ENCODE results near the gene ENTHD1. TPM values are rescaled to one million over a fixed set of nuclear protein-coding genes. Genes with fewer than 3 reads are reported as not detected.
A peak's percentile ranks its signal among the peaks of the same experiment; 100 is the strongest.

Gene ENTHD1
- total and polyA plus RNA-seq, 10 of the 15 experiments (the other 5 are each of a cell fraction or from before 2014, with no cell fraction given), result 0.09 to 0.52 (median 0.21) TPM; not detected in 1

- TF ChIP-seq PRDM15 (CRISPR knock-in tag; IDR thresholded peaks at IDR 0.05), result no peak
- no peak for TF ChIP-seq SREBF1 (IDR thresholded peaks at IDR 0.05; ENCODE audit: low read length)
- TF ChIP-seq, protein P1, sequence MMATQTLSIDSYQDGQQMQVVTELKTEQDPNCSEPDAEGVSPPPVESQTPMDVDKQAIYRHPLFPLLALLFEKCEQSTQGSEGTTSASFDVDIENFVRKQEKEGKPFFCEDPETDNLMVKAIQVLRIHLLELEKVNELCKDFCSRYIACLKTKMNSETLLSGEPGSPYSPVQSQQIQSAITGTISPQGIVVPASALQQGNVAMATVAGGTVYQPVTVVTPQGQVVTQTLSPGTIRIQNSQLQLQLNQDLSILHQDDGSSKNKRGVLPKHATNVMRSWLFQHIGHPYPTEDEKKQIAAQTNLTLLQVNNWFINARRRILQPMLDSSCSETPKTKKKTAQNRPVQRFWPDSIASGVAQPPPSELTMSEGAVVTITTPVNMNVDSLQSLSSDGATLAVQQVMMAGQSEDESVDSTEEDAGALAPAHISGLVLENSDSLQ (IDR thresholded peaks at IDR 0.05), result peak; percentile 60
- no peak for TF ChIP-seq SIX5 (IDR thresholded peaks at IDR 0.05; ENCODE audit: low read depth, low read length, severe bottlenecking)
- TF ChIP-seq, protein P2, sequence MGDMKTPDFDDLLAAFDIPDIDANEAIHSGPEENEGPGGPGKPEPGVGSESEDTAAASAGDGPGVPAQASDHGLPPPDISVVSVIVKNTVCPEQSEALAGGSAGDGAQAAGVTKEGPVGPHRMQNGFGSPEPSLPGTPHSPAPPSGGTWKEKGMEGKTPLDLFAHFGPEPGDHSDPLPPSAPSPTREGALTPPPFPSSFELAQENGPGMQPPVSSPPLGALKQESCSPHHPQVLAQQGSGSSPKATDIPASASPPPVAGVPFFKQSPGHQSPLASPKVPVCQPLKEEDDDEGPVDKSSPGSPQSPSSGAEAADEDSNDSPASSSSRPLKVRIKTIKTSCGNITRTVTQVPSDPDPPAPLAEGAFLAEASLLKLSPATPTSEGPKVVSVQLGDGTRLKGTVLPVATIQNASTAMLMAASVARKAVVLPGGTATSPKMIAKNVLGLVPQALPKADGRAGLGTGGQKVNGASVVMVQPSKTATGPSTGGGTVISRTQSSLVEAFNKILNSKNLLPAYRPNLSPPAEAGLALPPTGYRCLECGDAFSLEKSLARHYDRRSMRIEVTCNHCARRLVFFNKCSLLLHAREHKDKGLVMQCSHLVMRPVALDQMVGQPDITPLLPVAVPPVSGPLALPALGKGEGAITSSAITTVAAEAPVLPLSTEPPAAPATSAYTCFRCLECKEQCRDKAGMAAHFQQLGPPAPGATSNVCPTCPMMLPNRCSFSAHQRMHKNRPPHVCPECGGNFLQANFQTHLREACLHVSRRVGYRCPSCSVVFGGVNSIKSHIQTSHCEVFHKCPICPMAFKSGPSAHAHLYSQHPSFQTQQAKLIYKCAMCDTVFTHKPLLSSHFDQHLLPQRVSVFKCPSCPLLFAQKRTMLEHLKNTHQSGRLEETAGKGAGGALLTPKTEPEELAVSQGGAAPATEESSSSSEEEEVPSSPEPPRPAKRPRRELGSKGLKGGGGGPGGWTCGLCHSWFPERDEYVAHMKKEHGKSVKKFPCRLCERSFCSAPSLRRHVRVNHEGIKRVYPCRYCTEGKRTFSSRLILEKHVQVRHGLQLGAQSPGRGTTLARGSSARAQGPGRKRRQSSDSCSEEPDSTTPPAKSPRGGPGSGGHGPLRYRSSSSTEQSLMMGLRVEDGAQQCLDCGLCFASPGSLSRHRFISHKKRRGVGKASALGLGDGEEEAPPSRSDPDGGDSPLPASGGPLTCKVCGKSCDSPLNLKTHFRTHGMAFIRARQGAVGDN (IDR thresholded peaks at IDR 0.05), result no peak
- no peak for TF ChIP-seq NFYA (IDR thresholded peaks at IDR 0.05; ENCODE audit: borderline replicate concordance, low read depth, low read length)
- no peak for TF ChIP-seq EED (IDR thresholded peaks at IDR 0.05; ENCODE audit: low read depth)
- no peak for TF ChIP-seq CHD2 (IDR thresholded peaks at IDR 0.05; ENCODE audit: borderline replicate concordance, low read depth, low read length)
- TF ChIP-seq SPI1 (IDR thresholded peaks at IDR 0.05; ENCODE audit: borderline replicate concordance, insufficient read depth, low read depth, low read length), result 0 out of 2 replicates have a peak, but pooled peaks have one; percentile 22
- TF ChIP-seq SP1 (IDR thresholded peaks at IDR 0.05; ENCODE audit: low read depth, low read length), result no peak
- TF ChIP-seq NR2C1 (IDR thresholded peaks at IDR 0.05), result no peak
- TF ChIP-seq IKZF1 (conservative IDR thresholded peaks at IDR 0.05), result no peak
- peak in 1 of 2 experiments; percentile 16; a peak in 3 of 4 replicates for TF ChIP-seq IKZF2 (IDR thresholded peaks at IDR 0.05)
- 0 out of 2 replicates have a peak, but pooled peaks have one; percentile 13 for TF ChIP-seq ASH2L (IDR thresholded peaks at IDR 0.05; ENCODE audit: borderline replicate concordance, low read depth)
- TF ChIP-seq SMAD5 (IDR thresholded peaks at IDR 0.05; ENCODE audit: low read depth), result no peak
- no peak for TF ChIP-seq BACH1 (IDR thresholded peaks at IDR 0.05; ENCODE audit: borderline replicate concordance)
- 0 out of 4 replicates have a peak, but pooled peaks of 1 of the 2 experiments have one; percentile 13 for TF ChIP-seq ETV6 (conservative IDR thresholded peaks at IDR 0.05 in 1 of 2, IDR thresholded peaks at IDR 0.05 in 1 of 2; ENCODE audit: borderline replicate concordance in 1 of 2, low read depth in 1 of 2)
- no peak for TF ChIP-seq TBL1XR1 (IDR thresholded peaks at IDR 0.05; ENCODE audit: low read depth, low read length)
- no peak for TF ChIP-seq SMC3 (IDR thresholded peaks at IDR 0.05; ENCODE audit: borderline replicate concordance, low read length)
- TF ChIP-seq, protein P3, sequence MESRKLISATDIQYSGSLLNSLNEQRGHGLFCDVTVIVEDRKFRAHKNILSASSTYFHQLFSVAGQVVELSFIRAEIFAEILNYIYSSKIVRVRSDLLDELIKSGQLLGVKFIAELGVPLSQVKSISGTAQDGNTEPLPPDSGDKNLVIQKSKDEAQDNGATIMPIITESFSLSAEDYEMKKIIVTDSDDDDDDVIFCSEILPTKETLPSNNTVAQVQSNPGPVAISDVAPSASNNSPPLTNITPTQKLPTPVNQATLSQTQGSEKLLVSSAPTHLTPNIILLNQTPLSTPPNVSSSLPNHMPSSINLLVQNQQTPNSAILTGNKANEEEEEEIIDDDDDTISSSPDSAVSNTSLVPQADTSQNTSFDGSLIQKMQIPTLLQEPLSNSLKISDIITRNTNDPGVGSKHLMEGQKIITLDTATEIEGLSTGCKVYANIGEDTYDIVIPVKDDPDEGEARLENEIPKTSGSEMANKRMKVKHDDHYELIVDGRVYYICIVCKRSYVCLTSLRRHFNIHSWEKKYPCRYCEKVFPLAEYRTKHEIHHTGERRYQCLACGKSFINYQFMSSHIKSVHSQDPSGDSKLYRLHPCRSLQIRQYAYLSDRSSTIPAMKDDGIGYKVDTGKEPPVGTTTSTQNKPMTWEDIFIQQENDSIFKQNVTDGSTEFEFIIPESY (IDR thresholded peaks at IDR 0.05), result no peak
- no peak for TF ChIP-seq HCFC1 (IDR thresholded peaks at IDR 0.05; ENCODE audit: low read length)
Measured at GRCh38 chr22:39839204-39839603, 54.4 kb downstream of the ENTHD1 start (continued).

All from GM12878 (cell line).